ENCODE measurements around the gene CFAP100. TPM values are rescaled to one million over a fixed set of nuclear protein-coding genes. Genes with fewer than 3 reads are reported as not detected.

Gene CFAP100
- total RNA-seq, 4 donors from 2014 or later: not detected

GRCh38 chr3:126414961-126415660 lies 20.4 kb downstream of the CFAP100 start:
- intact Hi-C loops (cut with DNase I): no loop called here
- DNase-seq (ENCODE audit: extremely low spot score): no peak
- no peaks in the 10 kb centered on the region for H3K36me3 ChIP-seq
- TF ChIP-seq POLR2AphosphoS5 (IDR thresholded peaks at IDR 0.05) (no peak), EP300 (IDR thresholded peaks at IDR 0.05) (no peak), POLR2A (IDR thresholded peaks at IDR 0.05; ENCODE audit: low read depth) (no peak)
- TF ChIP-seq, protein P1, sequence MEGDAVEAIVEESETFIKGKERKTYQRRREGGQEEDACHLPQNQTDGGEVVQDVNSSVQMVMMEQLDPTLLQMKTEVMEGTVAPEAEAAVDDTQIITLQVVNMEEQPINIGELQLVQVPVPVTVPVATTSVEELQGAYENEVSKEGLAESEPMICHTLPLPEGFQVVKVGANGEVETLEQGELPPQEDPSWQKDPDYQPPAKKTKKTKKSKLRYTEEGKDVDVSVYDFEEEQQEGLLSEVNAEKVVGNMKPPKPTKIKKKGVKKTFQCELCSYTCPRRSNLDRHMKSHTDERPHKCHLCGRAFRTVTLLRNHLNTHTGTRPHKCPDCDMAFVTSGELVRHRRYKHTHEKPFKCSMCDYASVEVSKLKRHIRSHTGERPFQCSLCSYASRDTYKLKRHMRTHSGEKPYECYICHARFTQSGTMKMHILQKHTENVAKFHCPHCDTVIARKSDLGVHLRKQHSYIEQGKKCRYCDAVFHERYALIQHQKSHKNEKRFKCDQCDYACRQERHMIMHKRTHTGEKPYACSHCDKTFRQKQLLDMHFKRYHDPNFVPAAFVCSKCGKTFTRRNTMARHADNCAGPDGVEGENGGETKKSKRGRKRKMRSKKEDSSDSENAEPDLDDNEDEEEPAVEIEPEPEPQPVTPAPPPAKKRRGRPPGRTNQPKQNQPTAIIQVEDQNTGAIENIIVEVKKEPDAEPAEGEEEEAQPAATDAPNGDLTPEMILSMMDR (IDR thresholded peaks at IDR 0.05): no peak
- H3K4me1 ChIP-seq: peaks cover 0 to 7% (median 3%) of the 10 kb centered on the region in 4 donors
- WGBS: 88% methylated on average over 12 of the region's 12 CpGs
- H3K4me3 ChIP-seq: no peak overlapping the region
- H3K9me3 ChIP-seq: no peaks in the 10 kb centered on the region
- no peak overlapping the region for H3K27ac ChIP-seq (replicated peaks in 1 of 4)
- H3K27me3 ChIP-seq: peaks cover 0 to 80% (median 11%) of the 10 kb centered on the region in 4 donors

GRCh38 chr3:126415661-126416591 lies 21.2 kb downstream of the CFAP100 start:
- peaks cover 0 to 80% (median 11%) of the 10 kb centered on the region in 4 donors for H3K27me3 ChIP-seq
- H3K27ac ChIP-seq (replicated peaks in 1 of 4): no peak overlapping the region
- DNase-seq (ENCODE audit: extremely low spot score): no peak
- H3K4me3 ChIP-seq: no peak overlapping the region
- intact Hi-C loops (cut with DNase I): no loop called here
- 84% methylated on average over 15 of the region's 61 CpGs for WGBS
- H3K4me1 ChIP-seq: peaks cover 0 to 7% (median 3%) of the 10 kb centered on the region in 4 donors
- TF ChIP-seq EP300 (IDR thresholded peaks at IDR 0.05) (no peak), POLR2A (IDR thresholded peaks at IDR 0.05; ENCODE audit: low read depth) (no peak), POLR2AphosphoS5 (IDR thresholded peaks at IDR 0.05) (no peak)
- TF ChIP-seq, protein P1 (IDR thresholded peaks at IDR 0.05): no peak
- no peaks in the 10 kb centered on the region for H3K36me3 ChIP-seq
- H3K9me3 ChIP-seq: no peaks in the 10 kb centered on the region

DNA sequence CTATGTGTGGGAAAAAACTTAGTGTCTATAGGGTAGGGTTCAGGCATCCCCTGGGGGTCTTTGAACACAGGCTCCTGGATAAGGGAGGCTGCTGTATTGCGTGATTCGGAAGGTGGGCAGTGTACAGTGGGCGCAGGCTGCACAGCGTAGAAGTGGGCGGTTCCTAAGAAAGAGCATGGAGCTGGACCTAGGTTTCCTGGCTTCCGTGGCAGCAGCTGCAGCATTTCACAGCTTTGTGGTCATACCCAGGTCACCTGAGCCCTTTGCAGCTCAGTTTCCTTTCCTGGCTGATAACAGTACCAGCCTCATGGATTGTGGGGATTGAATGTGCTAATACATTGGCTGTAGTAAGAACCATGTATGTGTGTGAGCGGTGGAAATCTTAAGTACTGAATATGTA lies 22.2 kb downstream of the CFAP100 start:
- intact Hi-C loops (cut with DNase I): no loop called here
- Histone ChIP-seq H3K27me3 (peaks cover 0 to 80% (median 11%) of the 10 kb centered on the region in 4 donors), H3K9me3 (no peaks in the 10 kb centered on the region), H3K36me3 (no peaks in the 10 kb centered on the region), H3K4me1 (peaks cover 0 to 7% (median 3%) of the 10 kb centered on the region in 4 donors), H3K27ac (replicated peaks in 1 of 4) (no peak overlapping the region), H3K4me3 (no peak overlapping the region)
- TF ChIP-seq, protein P1 (IDR thresholded peaks at IDR 0.05): no peak
- no peak for TF ChIP-seq POLR2AphosphoS5 (IDR thresholded peaks at IDR 0.05)
- TF ChIP-seq EP300 (IDR thresholded peaks at IDR 0.05): no peak
- no peak for TF ChIP-seq POLR2A (IDR thresholded peaks at IDR 0.05; ENCODE audit: low read depth)
- WGBS: 81% methylated on average over 7 of the region's 7 CpGs
- no peak for DNase-seq (ENCODE audit: extremely low spot score)

DNA sequence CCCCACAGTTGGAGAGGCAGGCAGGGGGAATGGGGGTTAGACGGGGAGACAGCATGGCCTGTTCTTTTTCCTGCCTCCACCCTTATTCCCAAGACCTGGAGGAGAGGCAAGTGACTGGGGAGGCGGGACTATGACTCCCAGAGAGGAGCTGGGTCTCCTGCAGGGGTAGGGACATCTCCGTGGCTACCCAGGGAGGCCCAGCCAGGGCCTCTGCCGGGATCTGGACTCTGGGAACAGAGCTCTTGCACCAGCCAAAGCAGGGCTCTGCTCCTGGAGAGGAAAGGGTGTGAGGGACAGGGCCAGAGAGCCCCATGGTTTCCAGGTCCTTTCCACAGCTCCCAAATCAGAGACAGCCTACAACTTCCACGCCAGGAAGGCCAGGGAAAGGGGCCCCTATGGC lies 22.8 kb downstream of the CFAP100 start:
- 48% methylated on average over 4 of the region's 5 CpGs for WGBS
- Histone ChIP-seq H3K4me1 (peaks cover 0 to 7% (median 3%) of the 10 kb centered on the region in 4 donors), H3K4me3 (no peak overlapping the region), H3K9me3 (no peaks in the 10 kb centered on the region), H3K36me3 (no peaks in the 10 kb centered on the region), H3K27me3 (peaks cover 0 to 75% (median 11%) of the 10 kb centered on the region in 4 donors), H3K27ac (replicated peaks in 1 of 4) (no peak overlapping the region)
- no peak for DNase-seq (ENCODE audit: extremely low spot score)
- TF ChIP-seq POLR2A (IDR thresholded peaks at IDR 0.05; ENCODE audit: low read depth) (no peak), POLR2AphosphoS5 (IDR thresholded peaks at IDR 0.05) (no peak), EP300 (IDR thresholded peaks at IDR 0.05) (no peak)
- TF ChIP-seq, protein P1 (IDR thresholded peaks at IDR 0.05): no peak
- intact Hi-C loops (cut with DNase I): no loop called here
